Muscle layer of colon (tissue), 2 donors: ENCODE data around the gene AGL.
"Not testable (repeated sequence)": the region's sequence is repeated elsewhere in the genome, so short reads cannot be mapped to it uniquely, and the experiment has no call there.

Experiments used
- H3K27ac ChIP-seq: one replicate; pipeline ENCODE4 v1.7.0; 2013; ENCODE audit warnings: low read depth, mild to moderate bottlenecking, low read length, moderate library complexity
- H3K27me3 ChIP-seq, 2 donors: one replicate each; pipeline ENCODE4 v1.7.0; 2013; ENCODE audit warnings: low read length in 2 of 2, mild to moderate bottlenecking in 2 of 2; ENCODE audit not compliant: insufficient read depth in 2 of 2, control insufficient read depth in 1 of 2
- H3K36me3 ChIP-seq: one replicate; pipeline ENCODE4 v1.7.0; 2013; ENCODE audit warnings: mild to moderate bottlenecking, low read length; ENCODE audit not compliant: insufficient read depth
- H3K4me1 ChIP-seq: one replicate; pipeline ENCODE4 v1.7.0; 2013; ENCODE audit warnings: mild to moderate bottlenecking, low read length; ENCODE audit not compliant: insufficient read depth
- H3K4me3 ChIP-seq, 2 donors: one replicate each; pipeline ENCODE4 v1.7.0; 2013; ENCODE audit warnings: low read length in 2 of 2, low read depth in 1 of 2, mild to moderate bottlenecking in 1 of 2, moderate library complexity in 1 of 2
- H3K9ac ChIP-seq: one replicate; pipeline ENCODE4 v1.7.0; 2013; ENCODE audit warnings: low read length
- H3K9me3 ChIP-seq: one replicate; pipeline ENCODE4 v1.7.0; 2013; ENCODE audit warnings: mild to moderate bottlenecking, low read length
- donor health status: abdominal sarcoma.
- donor health status: Adenocarcinoma of cecum.

Gene AGL

GRCh38 chr1:99944192-99944591 lies 94.0 kb downstream of the AGL start:
- no peaks in the 10 kb centered on the region for H3K9me3 ChIP-seq
- H3K9ac ChIP-seq, result no peak overlapping the region
- H3K27ac ChIP-seq, result no peak overlapping the region
- H3K4me1 ChIP-seq, result no peaks in the 10 kb centered on the region
- no peaks in the 10 kb centered on the region for H3K27me3 ChIP-seq
- H3K36me3 ChIP-seq, result no peaks in the 10 kb centered on the region
- H3K4me3 ChIP-seq, result no peak overlapping the region

GRCh38 chr1:99945174-99945573 lies 95.0 kb downstream of the AGL start:
- no peaks in the 10 kb centered on the region for H3K36me3 ChIP-seq
- no peak overlapping the region for H3K27ac ChIP-seq
- no peak overlapping the region for H3K9ac ChIP-seq
- H3K4me3 ChIP-seq, result no peak overlapping the region
- H3K27me3 ChIP-seq, result no peaks in the 10 kb centered on the region
- H3K9me3 ChIP-seq, result no peaks in the 10 kb centered on the region
- no peaks in the 10 kb centered on the region for H3K4me1 ChIP-seq

DNA sequence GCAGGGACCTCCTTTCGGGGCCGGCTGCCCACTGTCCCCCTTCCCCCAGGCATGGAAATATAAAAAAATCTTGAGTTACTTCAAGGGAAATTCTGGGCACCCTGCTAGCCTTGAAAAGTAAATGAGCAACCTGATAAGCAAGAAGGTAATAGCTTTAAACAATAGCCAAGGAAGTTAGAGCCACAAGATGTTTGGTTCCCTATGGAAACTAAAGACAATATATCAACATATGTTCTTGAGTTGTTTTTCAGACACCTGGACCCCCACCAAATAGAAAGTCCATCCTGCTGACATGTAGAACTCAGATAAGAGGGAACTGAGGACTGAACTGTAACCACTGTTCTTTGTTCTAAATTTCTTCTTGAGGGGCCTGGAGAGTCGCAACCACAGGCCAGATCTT lies 100.3 kb downstream of the AGL start:
- no peaks in the 10 kb centered on the region for H3K27me3 ChIP-seq
- H3K9ac ChIP-seq, result no peak overlapping the region
- no peaks in the 10 kb centered on the region for H3K36me3 ChIP-seq
- H3K4me1 ChIP-seq, result no peaks in the 10 kb centered on the region
- H3K9me3 ChIP-seq, result no peaks in the 10 kb centered on the region
- H3K4me3 ChIP-seq, result no peak overlapping the region
- H3K27ac ChIP-seq, result no peak overlapping the region

- Histone ChIP-seq H3K4me1 (no peaks in the 10 kb centered on the region), H3K4me3 (no peak overlapping the region), H3K9ac (no peak overlapping the region), H3K36me3 (no peaks in the 10 kb centered on the region), H3K27ac (no peak overlapping the region), H3K9me3 (no peaks in the 10 kb centered on the region), H3K27me3 (no peaks in the 10 kb centered on the region)
These were observed 102.4 kb downstream of the AGL start for GRCh38 chr1:99952522-99952921.

GRCh38 chr1:99955375-99955774 lies 105.2 kb downstream of the AGL start:
- no peaks in the 10 kb centered on the region for H3K36me3 ChIP-seq
- H3K9ac ChIP-seq, result no peak overlapping the region
- H3K27me3 ChIP-seq, result no peaks in the 10 kb centered on the region
- no peaks in the 10 kb centered on the region for H3K9me3 ChIP-seq
- no peaks in the 10 kb centered on the region for H3K4me1 ChIP-seq
- no peak overlapping the region for H3K27ac ChIP-seq
- H3K4me3 ChIP-seq, result no peak overlapping the region

GRCh38 chr1:99956755-99957154 lies 106.6 kb downstream of the AGL start:
- H3K9me3 ChIP-seq, result no peaks in the 10 kb centered on the region
- H3K27me3 ChIP-seq, result no peaks in the 10 kb centered on the region
- H3K4me3 ChIP-seq, result no peak overlapping the region
- no peak overlapping the region for H3K27ac ChIP-seq
- no peaks in the 10 kb centered on the region for H3K36me3 ChIP-seq
- H3K9ac ChIP-seq, result no peak overlapping the region
- H3K4me1 ChIP-seq, result no peaks in the 10 kb centered on the region

GRCh38 chr1:99957818-99958217 lies 107.7 kb downstream of the AGL start:
- Histone ChIP-seq H3K36me3 (no peaks in the 10 kb centered on the region), H3K27me3 (no peaks in the 10 kb centered on the region), H3K9ac (no peak overlapping the region), H3K4me1 (no peaks in the 10 kb centered on the region), H3K9me3 (no peaks in the 10 kb centered on the region), H3K4me3 (no peak overlapping the region), H3K27ac (no peak overlapping the region)

DNA sequence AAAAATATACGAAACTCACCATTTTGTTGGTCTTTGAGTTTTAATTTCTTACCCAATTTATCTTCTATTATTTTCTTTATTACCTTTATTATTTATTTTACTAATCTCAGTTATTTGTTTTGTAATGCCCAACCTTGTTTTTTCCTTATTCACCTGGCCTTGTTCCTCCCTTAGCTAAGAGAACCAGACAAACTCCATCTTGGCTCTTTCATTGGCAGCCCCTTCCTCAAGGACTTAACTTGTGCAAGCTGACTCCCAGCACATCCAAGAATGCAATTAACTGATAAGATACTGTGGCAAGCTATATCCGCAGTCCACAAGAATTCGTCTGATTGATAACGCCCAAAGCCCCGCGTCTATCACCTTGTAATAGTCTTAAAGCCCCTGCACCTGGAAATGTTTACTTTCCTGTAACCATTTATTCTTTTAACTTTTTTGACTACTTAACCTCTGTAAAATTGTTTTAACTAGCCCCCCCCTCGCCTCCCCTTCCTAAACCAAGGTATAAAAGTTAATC lies 109.1 kb downstream of the AGL start:
- H3K9me3 ChIP-seq, H3K4me3 ChIP-seq, H3K27me3 ChIP-seq, H3K36me3 ChIP-seq, H3K27ac ChIP-seq, H3K9ac ChIP-seq, H3K4me1 ChIP-seq: not testable (repeated sequence)

GRCh38 chr1:99960260-99960659 lies 110.1 kb downstream of the AGL start:
- not testable (repeated sequence) for H3K27ac ChIP-seq, H3K9ac ChIP-seq, H3K27me3 ChIP-seq, H3K4me3 ChIP-seq, H3K4me1 ChIP-seq, H3K36me3 ChIP-seq, H3K9me3 ChIP-seq

- no peaks in the 10 kb centered on the region for H3K27me3 ChIP-seq
- H3K36me3 ChIP-seq, result no peaks in the 10 kb centered on the region
- no peaks in the 10 kb centered on the region for H3K9me3 ChIP-seq
- no peak overlapping the region for H3K9ac ChIP-seq
- no peak overlapping the region for H3K27ac ChIP-seq
- no peak overlapping the region for H3K4me3 ChIP-seq
- H3K4me1 ChIP-seq, result no peaks in the 10 kb centered on the region
These were observed 113.1 kb downstream of the AGL start for GRCh38 chr1:99963041-99963795.

DNA sequence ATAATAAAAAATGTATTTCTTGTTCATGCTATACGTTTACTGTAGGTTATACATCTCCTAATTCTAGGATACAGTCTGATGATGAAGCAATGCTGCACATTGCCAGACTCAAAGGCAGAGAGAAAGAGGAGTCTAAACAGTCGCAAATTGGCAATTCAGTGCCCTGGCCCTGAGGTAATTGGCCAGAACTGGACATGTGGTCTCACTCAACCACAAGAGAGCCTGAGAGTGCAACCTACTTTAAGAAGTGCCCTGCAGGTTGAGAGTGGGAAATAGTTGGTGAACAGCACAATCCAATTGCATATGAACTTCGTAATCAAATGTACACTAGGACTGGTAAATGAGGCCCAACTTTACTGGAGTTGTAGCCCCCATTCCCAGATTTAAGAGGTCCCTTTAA lies 114.6 kb downstream of the AGL start:
- no peak overlapping the region for H3K27ac ChIP-seq
- no peaks in the 10 kb centered on the region for H3K9me3 ChIP-seq
- H3K4me1 ChIP-seq, result peaks cover 4% of the 10 kb centered on the region
- no peak overlapping the region for H3K4me3 ChIP-seq
- H3K9ac ChIP-seq, result no peak overlapping the region
- H3K36me3 ChIP-seq, result no peaks in the 10 kb centered on the region
- no peaks in the 10 kb centered on the region for H3K27me3 ChIP-seq

DNA sequence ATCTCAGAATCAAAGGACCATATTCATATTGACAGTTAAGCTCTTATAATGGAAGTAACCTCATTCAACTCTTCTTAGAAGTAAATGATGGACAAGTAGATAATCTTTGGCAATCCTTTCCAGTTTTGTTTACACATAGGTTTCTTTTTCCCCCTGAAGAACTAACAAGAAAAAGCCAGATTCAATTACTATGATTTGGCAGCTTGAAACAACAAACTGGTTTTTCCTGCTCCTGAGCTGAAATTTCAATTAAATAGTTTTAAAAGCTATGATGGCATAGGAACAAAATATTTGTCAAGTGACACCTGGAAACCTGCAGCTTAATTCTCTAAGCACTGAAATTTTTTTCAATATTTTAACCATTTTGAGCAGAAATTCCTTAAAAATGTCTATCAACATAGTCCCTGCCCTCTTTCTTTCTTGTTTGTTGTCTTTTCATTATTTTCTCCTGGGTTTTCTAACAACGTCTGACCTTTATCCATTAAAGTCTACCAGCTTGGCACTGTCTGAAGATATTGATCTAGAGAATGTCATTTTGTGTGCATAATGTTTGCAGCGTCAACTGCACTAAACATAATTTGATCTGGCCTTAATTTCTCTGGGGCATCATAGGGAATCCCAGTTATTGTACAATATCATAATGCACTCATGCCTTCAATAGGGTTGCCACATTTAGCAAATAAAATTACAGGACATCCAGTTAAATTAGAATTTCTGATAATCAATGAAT lies 115.7 kb downstream of the AGL start:
- no peaks in the 10 kb centered on the region for H3K36me3 ChIP-seq
- H3K4me3 ChIP-seq, result no peak overlapping the region
- no peak overlapping the region for H3K27ac ChIP-seq
- no peaks in the 10 kb centered on the region for H3K27me3 ChIP-seq
- H3K9me3 ChIP-seq, result no peaks in the 10 kb centered on the region
- H3K4me1 ChIP-seq, result peaks cover 7% of the 10 kb centered on the region
- H3K9ac ChIP-seq, result no peak overlapping the region
